OCI-LY3 (cell line): ENCODE results near the gene NR2E1.

Experiments used
- H2AFZ ChIP-seq: fragments of 200-600, 300-600 bp; shearing (Covaris generic); 2 replicates; pipeline ENCODE4 v1.6.0; 2014; ENCODE audit warnings: antibody characterized with exemption, low read depth, low read length
- H3K27ac ChIP-seq: fragments of 200-600, 300-600 bp; sonication (generic); 2 replicates; pipeline ENCODE4 v1.5.1; 2014; ENCODE audit warnings: mild to moderate bottlenecking, low read length, moderate library complexity, mixed read lengths
- H3K27me3 ChIP-seq: fragments of 200-600, 300-600 bp; sonication (generic); 2 replicates; pipeline ENCODE4 v1.6.1; 2014; ENCODE audit warnings: low read depth, low read length, mixed read lengths
- H3K36me3 ChIP-seq: fragments of 200-600, 300-600 bp; sonication (generic); replicated peaks from 2 replicates; pipeline ENCODE3; 2014; ENCODE audit warnings: low read depth, low read length, mixed read lengths
- H3K4me1 ChIP-seq: fragments of 300-600, 200-600 bp; sonication (generic); 2 replicates; pipeline ENCODE4 v1.6.1; 2014; ENCODE audit warnings: low read length, mixed read lengths
- H3K4me2 ChIP-seq: fragments of 200-600, 300-600 bp; sonication (generic); 2 replicates; pipeline ENCODE4 v1.6.1; 2014; ENCODE audit warnings: low read length, mixed read lengths
- H3K4me3 ChIP-seq: fragments of 300-600, 200-600 bp; sonication (generic); 2 replicates; pipeline ENCODE4 v1.5.1; 2014; ENCODE audit warnings: antibody characterized with exemption, mild to moderate bottlenecking, low read length, moderate library complexity
- H3K79me2 ChIP-seq: fragments of 300-600, 200-600 bp; shearing (Covaris generic); 2 replicates; pipeline ENCODE4 v1.6.1; 2014; ENCODE audit warnings: mild to moderate bottlenecking, low read length, mixed read lengths
- H3K9ac ChIP-seq: fragments of 300-600, 200-600 bp; shearing (Covaris generic); 2 replicates; pipeline ENCODE4 v1.6.0; 2014; ENCODE audit warnings: mild to moderate bottlenecking, low read length, moderate library complexity
- H3K9me3 ChIP-seq: fragments of 200-600, 300-600 bp; shearing (Covaris generic); 2 replicates; pipeline ENCODE4 v1.6.1; 2014; ENCODE audit warnings: low read length, mixed read lengths; ENCODE audit not compliant: insufficient read depth
- H4K20me1 ChIP-seq: fragments of 200-600, 300-600 bp; sonication (generic); 2 replicates; pipeline ENCODE4 v1.6.1; 2016; ENCODE audit warnings: low read length, mixed read lengths; ENCODE audit not compliant: insufficient read depth
- EZH2phosphoT487 ChIP-seq: fragments of 200-600 bp; shearing (Covaris generic); IDR thresholded peaks from 2 replicates; pipeline ENCODE4 v1.6.1; 2018; ENCODE audit warnings: antibody characterized with exemption, mixed run types, low read depth
- TF ChIP-seq, protein P1 (sequence below): fragments of 200-600, 300-600 bp; sonication (generic); IDR thresholded peaks from 2 replicates; pipeline ENCODE4 v1.5.1; 2014; ENCODE audit warnings: antibody characterized with exemption, low read length, low read depth

NR2E1 gene

DNA sequence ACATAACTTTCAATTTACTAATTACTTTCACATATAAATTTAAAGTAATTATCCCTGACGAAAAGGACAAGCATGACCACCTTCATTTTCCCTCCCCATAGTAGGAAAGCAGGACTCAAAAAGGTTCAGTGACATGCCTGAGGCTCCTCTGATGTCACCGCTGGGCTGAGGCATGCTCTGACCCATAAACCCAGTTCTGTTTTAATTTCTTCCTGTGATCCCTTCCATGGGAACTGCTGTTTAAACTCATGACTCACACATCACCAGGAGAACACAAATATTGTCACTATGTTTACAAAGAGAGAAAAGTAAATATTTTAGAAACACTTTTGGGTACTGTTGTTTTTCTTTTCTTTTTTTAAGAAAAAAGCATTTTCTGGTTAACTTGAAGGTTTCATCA lies 38.0 kb upstream of the NR2E1 start:
- Histone ChIP-seq H4K20me1 (no peaks in the 10 kb centered on the region), H3K79me2 (no peaks in the 10 kb centered on the region), H3K9me3 (no peaks in the 10 kb centered on the region), H3K27me3 (0 out of 2 replicates have a peak, but pooled peaks cover 2% of the 10 kb centered on the region), H3K4me2 (no peak overlapping the region), H3K9ac (no peak overlapping the region), H3K36me3 (no peaks in the 10 kb centered on the region), H3K4me3 (no peak overlapping the region), H3K4me1 (no peaks in the 10 kb centered on the region), H2AFZ (no peak overlapping the region), H3K27ac (no peak overlapping the region)
- TF ChIP-seq, protein P1, sequence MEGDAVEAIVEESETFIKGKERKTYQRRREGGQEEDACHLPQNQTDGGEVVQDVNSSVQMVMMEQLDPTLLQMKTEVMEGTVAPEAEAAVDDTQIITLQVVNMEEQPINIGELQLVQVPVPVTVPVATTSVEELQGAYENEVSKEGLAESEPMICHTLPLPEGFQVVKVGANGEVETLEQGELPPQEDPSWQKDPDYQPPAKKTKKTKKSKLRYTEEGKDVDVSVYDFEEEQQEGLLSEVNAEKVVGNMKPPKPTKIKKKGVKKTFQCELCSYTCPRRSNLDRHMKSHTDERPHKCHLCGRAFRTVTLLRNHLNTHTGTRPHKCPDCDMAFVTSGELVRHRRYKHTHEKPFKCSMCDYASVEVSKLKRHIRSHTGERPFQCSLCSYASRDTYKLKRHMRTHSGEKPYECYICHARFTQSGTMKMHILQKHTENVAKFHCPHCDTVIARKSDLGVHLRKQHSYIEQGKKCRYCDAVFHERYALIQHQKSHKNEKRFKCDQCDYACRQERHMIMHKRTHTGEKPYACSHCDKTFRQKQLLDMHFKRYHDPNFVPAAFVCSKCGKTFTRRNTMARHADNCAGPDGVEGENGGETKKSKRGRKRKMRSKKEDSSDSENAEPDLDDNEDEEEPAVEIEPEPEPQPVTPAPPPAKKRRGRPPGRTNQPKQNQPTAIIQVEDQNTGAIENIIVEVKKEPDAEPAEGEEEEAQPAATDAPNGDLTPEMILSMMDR = no peak
- no peak for TF ChIP-seq EZH2phosphoT487

DNA sequence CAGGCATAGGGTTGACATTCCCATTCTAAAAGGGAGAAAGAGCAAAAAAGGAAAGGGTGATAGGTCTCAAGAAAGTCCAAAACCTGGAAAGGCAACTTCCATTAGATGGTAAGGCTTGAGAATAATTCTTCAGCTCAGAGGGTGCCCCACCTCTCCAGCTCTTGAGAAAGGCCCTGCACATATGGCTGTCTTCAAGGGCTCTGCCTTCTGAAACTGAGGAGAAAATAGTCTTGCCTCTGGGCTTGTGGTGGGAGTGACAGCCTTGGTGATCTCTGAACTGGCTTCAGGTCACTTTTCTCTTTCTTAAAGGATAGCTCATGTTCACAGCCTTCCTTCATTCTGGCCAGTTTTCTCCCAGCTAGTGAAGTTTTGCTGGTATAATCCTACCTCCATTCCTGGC lies 35.6 kb upstream of the NR2E1 start:
- H3K9me3 ChIP-seq = no peaks in the 10 kb centered on the region
- peaks cover 14% of the 10 kb centered on the region for H3K4me1 ChIP-seq
- TF ChIP-seq, protein P1 = no peak
- no peak for TF ChIP-seq EZH2phosphoT487
- 0 out of 2 replicates have a peak, but pooled peaks cover 4% of the 10 kb centered on the region for H3K27me3 ChIP-seq
- H3K79me2 ChIP-seq = no peaks in the 10 kb centered on the region
- no peak overlapping the region for H3K4me2 ChIP-seq
- no peak overlapping the region for H3K9ac ChIP-seq
- no peak overlapping the region for H3K27ac ChIP-seq
- H2AFZ ChIP-seq = no peak overlapping the region
- H3K4me3 ChIP-seq = no peak overlapping the region
- no peaks in the 10 kb centered on the region for H4K20me1 ChIP-seq
- no peaks in the 10 kb centered on the region for H3K36me3 ChIP-seq

DNA sequence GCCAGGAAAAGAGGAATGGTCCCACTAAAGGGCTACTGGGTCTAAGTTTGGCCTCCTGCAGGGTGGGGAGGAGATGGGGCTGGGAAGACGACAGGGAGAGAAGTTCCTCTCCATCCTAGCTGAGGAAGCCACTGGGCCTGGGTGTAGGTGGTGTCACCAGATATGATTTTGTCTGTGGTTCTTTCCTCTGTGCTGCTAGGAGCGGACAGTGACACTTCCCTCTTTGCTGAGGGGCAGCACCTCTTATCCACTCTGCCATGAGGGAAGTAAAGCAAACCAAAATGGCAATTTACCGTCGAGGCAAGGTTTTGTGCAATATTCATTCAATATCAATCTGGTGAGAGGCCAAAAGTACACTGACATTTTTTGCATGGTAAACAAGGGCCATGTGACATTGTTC lies 33.0 kb upstream of the NR2E1 start:
- Histone ChIP-seq H3K9ac (no peak overlapping the region), H3K27me3 (peaks cover 4% of the 10 kb centered on the region; the same call in 1 of the 2 replicates), H4K20me1 (no peaks in the 10 kb centered on the region), H3K36me3 (no peaks in the 10 kb centered on the region), H3K4me3 (no peak overlapping the region), H2AFZ (no peak overlapping the region), H3K4me2 (peak overlapping the region; percentile 64), H3K9me3 (no peaks in the 10 kb centered on the region), H3K27ac (no peak overlapping the region), H3K4me1 (peaks cover 14% of the 10 kb centered on the region), H3K79me2 (no peaks in the 10 kb centered on the region)
- TF ChIP-seq EZH2phosphoT487 = no peak
- TF ChIP-seq, protein P1 = no peak

DNA sequence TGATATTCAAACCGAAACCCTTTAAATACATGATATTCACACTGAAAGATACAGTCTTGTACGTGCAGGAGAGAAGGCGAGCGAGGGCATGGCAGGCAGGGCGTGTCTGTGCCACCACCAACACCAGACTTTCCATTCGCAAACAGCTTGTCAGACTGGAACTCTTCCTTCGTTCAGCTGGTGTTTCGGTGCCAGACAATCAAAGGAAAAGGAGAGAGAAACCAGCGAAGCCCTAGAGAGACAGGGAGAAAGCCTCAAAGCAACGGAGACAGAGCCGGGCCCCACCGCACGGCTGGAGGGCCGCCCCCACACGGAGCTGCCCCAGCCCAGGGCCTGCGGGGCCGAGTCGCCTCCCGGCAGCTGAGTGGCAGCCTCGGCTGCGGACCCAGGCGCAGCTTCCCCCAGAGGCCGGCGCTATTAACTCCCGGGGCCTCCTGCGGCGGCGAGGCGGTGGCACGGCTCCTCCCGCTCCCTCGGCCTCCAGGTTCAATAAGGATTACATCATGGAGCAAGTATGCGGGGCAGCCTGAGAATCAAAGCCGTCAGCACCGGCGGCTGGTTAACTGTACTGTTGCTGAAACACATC lies 32.1 kb upstream of the NR2E1 start:
- Histone ChIP-seq H3K4me2 (peak overlapping the region; percentile 64), H3K36me3 (no peaks in the 10 kb centered on the region), H3K27ac (no peak overlapping the region), H3K9me3 (no peaks in the 10 kb centered on the region), H3K4me3 (peak overlapping the region; percentile 71), H3K27me3 (peaks cover 4% of the 10 kb centered on the region; the same call in 1 of the 2 replicates), H3K4me1 (peaks cover 14% of the 10 kb centered on the region), H4K20me1 (no peaks in the 10 kb centered on the region), H3K79me2 (no peaks in the 10 kb centered on the region), H3K9ac (peak overlapping the region; percentile 36), H2AFZ (peak overlapping the region; percentile 80)
- TF ChIP-seq, protein P1 = no peak
- no peak for TF ChIP-seq EZH2phosphoT487
